GM12801 (cell line): Measurements from ENCODE around the gene SFXN5.

ENCODE experiments used
- TF ChIP-seq, protein P1 (sequence below): IDR thresholded peaks from one replicate; pipeline ENCODE4 v1.5.1; 2011; ENCODE audit warnings: control low read depth; ENCODE audit not compliant: insufficient read length; ENCODE audit errors: extremely low read depth

The SFXN5 gene

DNA sequence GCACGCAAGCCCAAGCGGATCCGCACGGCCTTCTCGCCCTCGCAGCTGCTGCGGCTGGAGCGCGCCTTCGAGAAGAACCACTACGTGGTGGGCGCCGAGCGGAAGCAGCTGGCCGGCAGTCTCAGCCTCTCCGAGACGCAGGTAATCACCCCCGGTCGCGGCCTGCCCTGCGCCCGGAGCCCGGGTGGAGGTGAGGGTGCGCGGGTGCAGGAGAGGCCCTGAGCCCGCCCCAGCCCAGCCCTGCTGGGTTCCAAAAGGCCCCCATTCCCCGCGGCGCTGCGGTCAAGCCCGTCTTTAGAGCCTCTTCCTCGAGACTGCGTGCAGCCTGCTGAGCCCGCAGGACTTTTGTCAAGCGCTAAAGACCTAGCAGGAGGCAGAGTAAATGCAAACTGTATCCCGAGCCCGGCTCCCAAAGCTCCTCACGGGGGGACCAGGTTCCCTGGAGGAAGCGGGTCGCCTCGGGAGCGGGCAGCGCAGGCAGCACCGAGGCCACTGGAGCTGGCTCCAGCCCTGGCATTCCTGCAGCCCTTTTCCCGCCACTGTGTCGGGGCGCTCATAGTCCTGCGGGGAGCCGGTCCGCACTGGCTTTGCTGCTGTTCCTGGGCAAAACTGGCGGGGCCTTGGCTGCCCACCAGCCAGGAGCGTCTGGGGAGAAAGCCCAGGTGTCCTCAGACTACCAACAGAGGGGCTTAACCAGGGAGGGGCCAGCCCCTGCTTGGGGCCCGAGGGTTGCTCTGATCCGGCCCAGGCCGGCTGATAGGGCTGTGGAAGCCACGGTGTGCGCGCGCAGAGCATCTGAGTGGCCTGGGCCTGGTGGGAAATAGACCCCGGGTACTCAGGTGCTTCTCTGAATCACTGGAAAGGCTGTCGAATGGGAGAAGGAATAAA lies 146.9 kb downstream of the SFXN5 start:
- TF ChIP-seq, protein P1, sequence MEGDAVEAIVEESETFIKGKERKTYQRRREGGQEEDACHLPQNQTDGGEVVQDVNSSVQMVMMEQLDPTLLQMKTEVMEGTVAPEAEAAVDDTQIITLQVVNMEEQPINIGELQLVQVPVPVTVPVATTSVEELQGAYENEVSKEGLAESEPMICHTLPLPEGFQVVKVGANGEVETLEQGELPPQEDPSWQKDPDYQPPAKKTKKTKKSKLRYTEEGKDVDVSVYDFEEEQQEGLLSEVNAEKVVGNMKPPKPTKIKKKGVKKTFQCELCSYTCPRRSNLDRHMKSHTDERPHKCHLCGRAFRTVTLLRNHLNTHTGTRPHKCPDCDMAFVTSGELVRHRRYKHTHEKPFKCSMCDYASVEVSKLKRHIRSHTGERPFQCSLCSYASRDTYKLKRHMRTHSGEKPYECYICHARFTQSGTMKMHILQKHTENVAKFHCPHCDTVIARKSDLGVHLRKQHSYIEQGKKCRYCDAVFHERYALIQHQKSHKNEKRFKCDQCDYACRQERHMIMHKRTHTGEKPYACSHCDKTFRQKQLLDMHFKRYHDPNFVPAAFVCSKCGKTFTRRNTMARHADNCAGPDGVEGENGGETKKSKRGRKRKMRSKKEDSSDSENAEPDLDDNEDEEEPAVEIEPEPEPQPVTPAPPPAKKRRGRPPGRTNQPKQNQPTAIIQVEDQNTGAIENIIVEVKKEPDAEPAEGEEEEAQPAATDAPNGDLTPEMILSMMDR, result no peak

DNA sequence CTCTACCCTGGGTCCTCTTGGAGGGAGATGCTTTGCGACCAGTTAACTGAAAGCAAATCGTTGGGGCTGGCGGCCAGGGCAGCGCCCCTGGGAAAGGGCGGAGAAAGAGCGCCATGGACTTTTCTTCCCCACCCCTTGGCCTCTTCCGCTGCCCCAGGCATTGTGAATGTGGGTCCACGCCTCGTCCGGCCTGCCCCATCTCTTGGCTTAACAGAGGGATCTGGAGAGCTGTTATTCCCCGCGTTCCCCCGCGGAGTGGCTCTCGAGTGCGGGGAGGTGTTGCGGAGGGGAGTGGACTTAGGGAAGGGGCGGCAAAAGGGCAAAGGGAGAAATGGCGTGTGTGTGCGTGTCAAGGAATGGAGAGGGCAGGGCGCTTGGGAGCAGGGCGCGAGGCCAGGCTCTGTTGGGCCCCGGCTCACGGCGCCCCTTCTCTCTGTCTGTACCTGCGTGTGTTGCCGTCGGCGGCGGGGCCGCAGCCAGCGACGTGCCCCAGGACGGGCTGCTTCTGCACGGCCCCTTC lies 147.6 kb downstream of the SFXN5 start:
- TF ChIP-seq, protein P1, result no peak

DNA sequence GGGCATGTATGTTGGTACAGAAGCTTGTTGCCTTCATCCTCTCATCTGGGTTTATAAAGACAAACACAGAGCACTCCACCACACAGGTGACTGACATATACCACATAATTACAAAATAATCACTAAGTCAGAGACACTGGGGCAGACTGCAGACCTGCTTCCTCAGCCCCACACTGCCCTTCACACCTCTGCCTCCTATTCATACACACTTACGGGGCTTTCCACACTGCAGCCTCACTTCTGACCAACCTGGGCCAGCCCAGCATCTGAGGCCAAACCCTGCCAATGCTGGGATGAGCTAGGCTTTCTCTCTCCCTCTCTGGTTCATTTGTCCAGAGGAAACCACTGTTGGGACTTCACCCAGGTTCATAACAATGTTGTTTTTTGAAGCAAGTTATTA lies 149.7 kb downstream of the SFXN5 start:
- TF ChIP-seq, protein P1, result no peak

DNA sequence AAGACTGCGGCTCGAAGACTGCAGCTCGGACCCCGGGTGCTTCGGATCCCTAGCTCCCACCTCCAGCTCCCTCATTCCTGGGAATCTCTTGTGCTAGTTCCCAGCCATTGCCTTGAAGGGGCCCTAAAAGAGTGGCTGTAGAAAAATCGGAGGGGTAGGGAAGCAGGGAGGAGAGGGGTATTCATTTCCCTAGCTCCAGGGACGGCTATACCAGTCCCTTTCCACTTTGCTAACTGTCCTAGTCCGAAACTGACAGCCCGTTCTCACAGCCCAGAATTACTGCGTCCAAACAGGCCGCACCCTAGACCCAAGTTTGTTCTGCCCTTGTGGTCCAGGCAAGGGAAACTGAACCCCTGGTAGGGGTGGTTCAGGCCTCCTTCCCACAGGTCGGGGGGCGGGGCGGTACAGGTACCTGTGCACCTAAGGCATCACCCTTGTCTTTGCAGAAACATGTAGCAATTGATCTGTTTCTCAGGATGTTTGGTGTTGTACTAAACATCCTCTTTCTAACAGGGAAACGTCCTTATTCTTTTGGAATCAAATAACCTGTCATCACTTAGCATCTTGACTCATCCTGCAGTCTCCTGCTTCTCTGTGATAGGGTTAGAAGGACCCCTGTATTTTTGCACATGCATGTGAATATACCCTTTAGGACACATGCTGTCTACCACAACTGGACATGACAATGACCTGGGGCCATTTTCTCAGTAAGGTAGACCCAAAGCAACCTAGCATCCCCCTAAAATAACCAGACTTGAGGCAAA lies 150.2 kb downstream of the SFXN5 start:
- TF ChIP-seq, protein P1, result no peak

DNA sequence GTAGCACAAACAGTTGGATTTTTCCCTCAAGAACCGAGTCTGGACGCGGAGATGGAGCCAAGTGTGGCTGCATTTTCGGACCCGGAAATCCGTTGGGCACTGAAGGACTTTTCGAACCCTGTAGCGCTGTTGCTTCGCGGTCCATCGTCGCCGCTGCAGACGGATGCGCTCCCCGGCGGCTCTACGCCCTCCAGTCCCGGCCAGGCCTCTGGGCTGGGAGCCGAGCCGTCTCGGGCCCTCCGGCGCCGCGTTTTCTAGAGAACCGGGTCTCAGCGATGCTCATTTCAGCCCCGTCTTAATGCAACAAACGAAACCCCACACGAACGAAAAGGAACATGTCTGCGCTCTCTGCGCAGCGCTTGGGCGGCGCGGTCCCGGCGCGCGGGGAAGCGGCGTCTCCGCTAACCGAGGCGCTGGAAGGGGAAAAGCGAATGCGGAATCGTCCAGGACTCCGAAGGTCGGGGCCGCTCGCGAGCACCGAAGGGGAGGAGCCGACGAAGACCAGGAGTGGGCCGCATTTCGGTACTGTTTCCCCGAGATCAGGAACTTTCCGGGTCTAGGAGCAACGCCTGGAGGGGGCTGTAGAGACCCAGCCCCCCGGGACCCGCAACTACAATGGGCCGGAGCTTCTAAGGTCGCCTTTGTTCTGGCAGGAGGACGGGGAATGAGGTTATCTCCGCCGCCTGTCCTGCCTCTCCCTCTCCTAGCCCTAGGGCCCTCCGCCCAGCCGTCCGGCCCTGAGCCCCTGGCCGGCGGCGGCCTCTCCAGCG lies 151.0 kb downstream of the SFXN5 start:
- TF ChIP-seq, protein P1, result no peak

DNA sequence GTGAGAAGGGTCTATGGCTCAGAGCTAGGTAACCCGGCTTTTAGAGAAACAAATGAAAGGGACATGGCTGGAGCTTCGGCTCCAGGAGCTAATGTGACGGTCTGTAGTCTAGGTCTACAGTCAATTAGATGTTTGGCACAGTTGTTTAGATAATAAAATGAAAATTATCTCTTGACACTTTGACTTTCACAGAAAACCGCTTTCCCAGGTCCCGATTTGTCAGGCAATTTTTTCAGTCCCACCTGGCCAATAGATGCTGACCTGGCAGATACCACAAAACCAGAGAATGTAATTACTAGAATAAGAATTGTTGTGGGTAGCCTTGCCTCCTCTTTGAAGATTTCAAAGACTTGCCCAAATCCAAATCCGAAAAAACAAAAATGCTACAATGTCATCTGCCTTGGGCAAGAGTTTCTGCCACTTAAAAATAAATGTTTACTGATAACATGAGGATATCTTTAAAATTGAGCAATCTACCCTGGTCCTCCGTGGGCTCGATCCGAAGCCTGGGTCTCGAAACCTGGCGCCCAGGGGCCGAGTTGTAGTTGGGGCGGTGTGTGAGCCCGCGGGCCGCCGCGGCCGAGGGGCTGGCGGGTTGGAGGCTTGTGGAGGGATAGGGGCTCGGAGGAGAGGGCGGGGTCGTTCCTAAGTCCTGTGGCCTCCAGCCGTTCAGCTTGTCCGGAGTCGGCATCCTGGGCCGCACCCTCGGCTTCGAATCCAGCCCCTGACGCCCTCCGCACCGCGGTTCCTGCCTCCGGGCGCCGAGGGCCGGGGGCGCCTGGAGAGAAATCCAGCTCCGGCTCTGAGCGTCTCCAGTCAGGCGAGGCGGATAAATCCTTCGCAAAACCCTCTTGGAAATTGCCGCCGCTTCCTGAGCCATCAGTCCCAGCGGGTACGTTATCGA lies 151.8 kb downstream of the SFXN5 start:
- TF ChIP-seq, protein P1, result no peak
